ENCODE measurements around the gene RPUSD4. TPM values are rescaled to one million over a fixed set of nuclear protein-coding genes. Genes with fewer than 3 reads are reported as not detected.
A peak's percentile ranks its signal among the peaks of the same experiment; 100 is the strongest.

The RPUSD4 gene
- total RNA-seq, 1 experiment from 2014 or later = 26.6 TPM

DNA sequence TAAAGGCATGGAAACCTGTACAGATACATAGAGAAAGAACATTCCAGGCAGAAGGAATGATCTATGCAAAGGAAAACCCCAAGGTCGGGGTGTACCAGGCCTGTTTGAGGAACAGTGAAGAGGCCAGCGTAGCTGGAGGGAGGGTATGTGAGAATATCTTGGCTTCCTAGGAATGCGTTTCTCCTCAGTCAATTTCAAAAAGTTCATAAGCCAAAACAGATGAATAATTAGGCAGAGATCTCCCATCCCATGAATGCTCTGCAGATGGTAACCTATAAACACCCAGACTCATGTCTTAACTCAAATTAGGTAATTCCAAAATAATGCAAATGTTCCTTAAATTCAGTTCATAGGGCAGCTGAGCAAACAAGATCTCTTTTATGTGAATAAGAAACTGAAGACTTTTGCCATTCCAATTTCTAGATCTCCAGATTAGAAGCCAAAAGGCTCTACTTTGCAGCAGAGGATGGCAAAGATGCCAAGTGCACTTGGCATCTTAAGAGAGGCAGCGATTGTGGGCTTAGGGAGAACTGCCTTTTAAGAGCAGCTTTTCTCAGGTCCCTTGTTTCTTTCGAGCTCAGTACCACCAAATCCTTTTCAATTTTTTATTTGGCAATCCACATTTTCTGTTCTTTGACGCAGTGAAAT is 13.3 kb upstream of the RPUSD4 start:
- H3K4me3 ChIP-seq = no peak overlapping the region
- H3K27ac ChIP-seq = no peak overlapping the region
- DNase-seq = no peak
- H3K36me3 ChIP-seq = no peaks in the 10 kb centered on the region
- H3K9me3 ChIP-seq (replicated peaks) = no peaks in the 10 kb centered on the region
- no peaks in the 10 kb centered on the region for H3K4me1 ChIP-seq
- H3K27me3 ChIP-seq = no peaks in the 10 kb centered on the region

DNA sequence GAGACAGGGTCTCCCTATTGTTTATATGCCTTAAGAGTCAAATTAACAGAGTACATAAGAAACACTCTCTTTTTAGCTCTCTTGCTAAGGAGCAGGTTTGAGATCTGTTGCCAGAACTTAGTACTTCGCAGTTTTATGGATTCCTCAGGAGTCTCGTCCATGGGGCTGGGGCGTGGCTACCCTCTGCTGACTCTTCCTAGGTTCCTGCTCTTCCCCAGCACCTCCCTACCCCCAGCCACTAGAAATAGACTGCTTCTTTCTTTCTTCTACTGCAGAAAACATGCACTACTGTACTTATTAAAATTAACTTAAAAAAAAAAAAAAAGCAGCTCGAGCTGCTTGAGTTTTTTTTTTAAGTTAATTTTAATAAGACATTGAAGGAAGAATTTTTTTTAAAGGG is 8.1 kb upstream of the RPUSD4 start:
- Histone ChIP-seq H3K4me1 (no peaks in the 10 kb centered on the region), H3K27me3 (no peaks in the 10 kb centered on the region), H3K9me3 (replicated peaks) (no peaks in the 10 kb centered on the region), H3K27ac (no peak overlapping the region), H3K4me3 (no peak overlapping the region), H3K36me3 (no peaks in the 10 kb centered on the region)
- DNase-seq = no peak

DNA sequence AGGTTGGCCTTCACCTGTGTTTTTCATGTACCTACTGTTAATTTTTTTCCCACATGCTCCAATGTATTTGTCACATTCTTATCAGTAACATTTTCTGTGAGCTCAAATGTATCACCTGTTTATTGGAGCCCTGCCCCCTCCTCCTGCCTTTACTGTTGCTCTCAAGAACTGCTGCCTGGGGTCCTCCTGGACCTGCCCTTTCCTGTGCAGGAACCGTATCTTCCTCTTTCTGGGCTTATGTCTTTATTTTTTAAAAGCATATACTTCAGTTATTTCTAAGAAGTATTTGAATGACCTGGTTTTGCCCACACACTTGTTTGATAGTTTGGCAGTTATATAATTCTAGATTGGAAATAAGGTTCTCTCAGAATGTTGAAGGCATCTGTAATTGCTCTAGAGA is 6.0 kb upstream of the RPUSD4 start:
- no peaks in the 10 kb centered on the region for H3K36me3 ChIP-seq
- H3K4me1 ChIP-seq = no peaks in the 10 kb centered on the region; the same call in 1 of the 2 replicates
- no peaks in the 10 kb centered on the region for H3K27me3 ChIP-seq
- H3K9me3 ChIP-seq (replicated peaks) = no peaks in the 10 kb centered on the region
- no peak overlapping the region for H3K4me3 ChIP-seq
- no peak for DNase-seq
- H3K27ac ChIP-seq = no peak overlapping the region

DNA sequence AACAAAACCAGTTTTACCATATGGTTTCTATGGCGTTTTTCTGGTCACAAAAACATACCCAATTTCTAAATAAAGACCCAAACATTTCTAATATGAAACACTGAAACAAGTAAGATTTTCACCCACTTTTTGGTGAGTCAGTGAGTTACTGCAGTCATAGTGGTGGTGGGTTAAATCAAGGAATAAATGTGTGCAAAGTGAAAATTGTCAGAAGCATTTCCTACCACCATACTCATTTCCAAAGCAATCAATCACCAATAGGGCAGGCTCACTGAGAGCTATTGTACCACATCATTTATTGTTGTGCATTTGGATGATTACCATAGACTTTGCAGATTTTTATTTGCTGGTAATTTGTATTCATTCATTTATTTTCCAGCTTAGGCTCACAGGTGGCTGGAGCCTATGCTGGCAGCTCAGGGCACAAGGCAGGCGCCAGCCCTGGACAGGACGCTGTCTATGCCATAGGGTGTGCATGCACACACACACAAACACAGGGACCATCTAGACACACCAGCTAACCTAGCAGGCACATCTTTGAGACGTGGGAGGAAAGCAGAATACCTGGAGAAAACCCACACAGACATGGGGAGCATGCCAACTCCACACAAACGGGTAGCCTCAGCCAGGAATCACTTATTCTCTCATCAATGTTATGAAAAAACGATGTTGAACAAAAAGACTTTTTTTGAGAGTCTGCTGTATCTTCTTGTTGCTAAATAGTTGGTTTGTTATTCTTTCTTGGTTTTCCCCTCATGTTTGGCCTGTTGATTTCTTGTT is 5.3 kb upstream of the RPUSD4 start:
- Histone ChIP-seq H3K36me3 (no peaks in the 10 kb centered on the region), H3K9me3 (replicated peaks) (no peaks in the 10 kb centered on the region), H3K4me3 (no peak overlapping the region), H3K4me1 (no peaks in the 10 kb centered on the region; the same call in 1 of the 2 replicates), H3K27me3 (no peaks in the 10 kb centered on the region), H3K27ac (no peak overlapping the region)
- no peak for DNase-seq

DNA sequence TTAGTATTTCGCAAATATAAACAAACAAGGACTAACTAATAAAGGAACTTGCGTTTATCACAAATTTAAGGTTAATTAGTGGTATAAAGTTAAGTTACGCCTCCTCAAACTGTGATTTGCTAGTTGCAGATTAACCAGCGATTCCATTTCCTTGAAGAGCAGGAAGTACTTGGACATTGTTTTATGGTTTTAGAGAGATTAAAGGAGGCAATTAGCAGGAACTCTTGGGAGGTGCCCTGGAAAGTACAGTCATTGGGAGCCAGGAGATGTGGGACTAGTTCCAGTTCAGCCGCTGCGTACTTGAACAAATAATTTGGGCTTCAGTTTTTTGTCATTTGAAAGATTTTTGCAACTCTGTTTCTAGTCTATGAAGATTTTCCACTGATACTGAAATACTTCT is 3.4 kb upstream of the RPUSD4 start:
- DNase-seq = no peak
- H3K36me3 ChIP-seq = peaks cover 3% of the 10 kb centered on the region; the same call in 1 of the 2 replicates
- no peak overlapping the region for H3K27ac ChIP-seq
- H3K9me3 ChIP-seq (replicated peaks) = no peaks in the 10 kb centered on the region
- H3K4me1 ChIP-seq = no peaks in the 10 kb centered on the region; the same call in 1 of the 2 replicates
- H3K27me3 ChIP-seq = no peaks in the 10 kb centered on the region
- no peak overlapping the region for H3K4me3 ChIP-seq

DNA sequence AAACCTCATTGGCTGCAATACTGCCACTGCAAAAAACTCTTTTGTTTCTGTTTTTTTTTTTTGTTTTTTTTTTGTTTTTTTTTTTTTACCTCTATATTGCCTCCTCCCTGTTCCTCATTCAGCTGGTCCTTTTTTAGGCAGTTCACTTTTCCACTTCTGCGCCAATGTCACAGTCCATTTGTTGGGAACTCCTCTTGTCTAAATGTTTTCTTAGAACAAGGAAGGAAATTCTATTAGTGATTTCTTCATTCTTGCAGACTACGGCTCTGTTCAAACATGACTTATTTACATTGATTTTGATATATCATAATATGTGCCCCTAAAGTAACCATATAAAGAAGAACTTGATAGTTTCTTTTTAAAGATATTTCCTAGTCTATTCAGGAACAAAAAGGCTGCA is 3.0 kb upstream of the RPUSD4 start:
- no peak overlapping the region for H3K27ac ChIP-seq
- H3K36me3 ChIP-seq = peaks cover 7% of the 10 kb centered on the region; the same call in 1 of the 2 replicates
- no peaks in the 10 kb centered on the region; the same call in 1 of the 2 replicates for H3K4me1 ChIP-seq
- no peak overlapping the region for H3K4me3 ChIP-seq
- H3K27me3 ChIP-seq = no peaks in the 10 kb centered on the region
- no peaks in the 10 kb centered on the region for H3K9me3 ChIP-seq (replicated peaks)
- DNase-seq = no peak

DNA sequence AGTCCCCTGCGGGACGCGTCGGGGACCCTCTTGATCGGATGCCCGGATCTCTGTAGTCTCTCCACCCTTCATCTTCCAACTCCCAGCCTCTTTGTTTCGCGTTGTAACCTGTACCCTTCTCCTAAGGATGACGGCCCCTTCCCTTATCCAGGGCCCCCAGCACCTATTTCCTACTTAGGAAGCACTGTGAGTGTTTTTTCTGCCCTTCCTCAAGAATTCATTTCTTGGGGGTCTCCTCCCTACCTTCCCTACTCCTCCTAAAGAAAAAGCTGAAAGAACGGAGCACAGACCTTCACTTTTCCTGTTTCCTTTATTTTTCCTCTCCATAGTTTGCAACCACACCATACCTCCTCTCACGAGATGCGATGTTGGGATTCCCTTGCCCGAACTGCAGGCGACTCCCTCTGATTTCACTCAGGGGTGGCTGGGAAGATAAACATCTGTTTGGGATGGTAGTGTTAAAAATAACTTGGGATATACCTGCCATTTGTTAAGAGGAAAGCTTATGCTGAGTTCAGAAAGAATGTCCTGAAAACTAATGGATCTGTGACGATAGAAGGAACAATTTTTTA is 725 bp upstream of the RPUSD4 start:
- Histone ChIP-seq H3K27me3 (no peaks in the 10 kb centered on the region), H3K4me1 (no peaks in the 10 kb centered on the region; the same call in 1 of the 2 replicates), H3K9me3 (replicated peaks) (no peaks in the 10 kb centered on the region), H3K4me3 (peak overlapping the region; percentile 87), H3K27ac (no peak overlapping the region), H3K36me3 (peaks cover 13% of the 10 kb centered on the region)
- DNase-seq = peak in 1 of 2 experiments; percentile 7

DNA sequence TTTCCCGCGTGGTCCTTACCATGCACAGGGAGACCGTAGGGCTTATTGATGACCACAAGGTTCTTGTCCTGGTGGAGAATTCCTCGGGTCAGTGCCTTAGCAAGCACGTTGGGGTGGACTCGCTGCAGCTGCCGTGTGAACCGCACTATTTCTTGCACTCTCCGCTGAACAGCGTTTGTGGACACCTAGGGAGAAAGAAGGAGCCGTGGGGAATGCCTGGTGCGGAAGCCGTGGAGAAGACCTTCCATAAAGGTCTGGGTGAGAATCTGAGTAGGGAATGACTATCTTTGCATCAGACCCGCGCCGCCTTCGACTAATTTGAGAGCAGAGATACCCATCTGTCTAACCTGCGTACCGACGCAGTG is 597 bp downstream of the RPUSD4 start:
- H3K27ac ChIP-seq = peak overlapping the region; percentile 58
- no peaks in the 10 kb centered on the region for H3K27me3 ChIP-seq
- DNase-seq = no peak
- H3K36me3 ChIP-seq = peaks cover 18% of the 10 kb centered on the region
- H3K4me1 ChIP-seq = no peaks in the 10 kb centered on the region; the same call in 1 of the 2 replicates
- H3K9me3 ChIP-seq (replicated peaks) = no peaks in the 10 kb centered on the region
- H3K4me3 ChIP-seq = peak overlapping the region; percentile 87

DNA sequence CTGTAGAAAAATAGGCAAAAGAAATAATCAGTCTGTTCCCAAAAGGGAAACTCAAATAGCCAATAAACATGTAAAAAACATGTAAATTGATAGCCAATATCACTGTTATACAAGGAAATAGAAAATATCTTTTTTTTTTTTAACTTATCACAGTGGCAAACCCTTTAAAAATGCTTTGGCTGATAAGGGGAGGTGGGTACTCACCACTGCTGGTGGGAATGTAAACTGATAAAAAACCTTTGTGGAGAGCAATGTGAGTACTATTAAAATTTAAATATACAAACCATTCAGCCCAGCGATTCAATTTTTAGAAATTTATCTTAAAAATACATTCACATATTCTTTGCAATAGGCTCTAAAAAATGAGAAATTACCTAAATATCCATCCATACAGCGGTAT is 3.6 kb downstream of the RPUSD4 start:
- Histone ChIP-seq H3K36me3 (peaks cover 26% of the 10 kb centered on the region), H3K4me1 (no peaks in the 10 kb centered on the region; the same call in 1 of the 2 replicates), H3K27ac (no peak overlapping the region), H3K9me3 (replicated peaks) (no peaks in the 10 kb centered on the region), H3K27me3 (no peaks in the 10 kb centered on the region), H3K4me3 (no peak overlapping the region)
- no peak for DNase-seq

DNA sequence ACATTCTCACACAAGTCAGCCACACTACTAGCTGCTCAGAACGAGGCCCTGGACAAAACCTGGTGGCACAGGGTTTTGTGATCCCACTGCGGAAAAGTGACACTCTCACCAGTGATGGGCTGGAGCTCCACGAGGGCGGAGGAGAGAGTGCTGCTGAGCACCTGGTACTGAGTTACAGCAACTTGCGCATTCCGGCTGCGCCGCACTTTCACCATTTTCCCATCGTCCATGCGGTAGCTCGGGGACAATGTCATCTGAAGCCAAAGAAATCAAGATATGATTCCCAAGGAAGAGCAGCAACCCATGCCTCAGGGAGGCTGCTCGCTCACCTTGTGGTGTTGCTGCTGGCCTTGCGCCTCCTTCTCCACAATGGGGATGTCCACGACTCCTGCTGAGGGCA is 6.1 kb downstream of the RPUSD4 start:
- Histone ChIP-seq H3K27ac (no peak overlapping the region), H3K4me3 (no peak overlapping the region), H3K36me3 (peaks cover 40% of the 10 kb centered on the region), H3K27me3 (no peaks in the 10 kb centered on the region), H3K9me3 (replicated peaks) (no peaks in the 10 kb centered on the region), H3K4me1 (no peaks in the 10 kb centered on the region)
- DNase-seq = no peak

DNA sequence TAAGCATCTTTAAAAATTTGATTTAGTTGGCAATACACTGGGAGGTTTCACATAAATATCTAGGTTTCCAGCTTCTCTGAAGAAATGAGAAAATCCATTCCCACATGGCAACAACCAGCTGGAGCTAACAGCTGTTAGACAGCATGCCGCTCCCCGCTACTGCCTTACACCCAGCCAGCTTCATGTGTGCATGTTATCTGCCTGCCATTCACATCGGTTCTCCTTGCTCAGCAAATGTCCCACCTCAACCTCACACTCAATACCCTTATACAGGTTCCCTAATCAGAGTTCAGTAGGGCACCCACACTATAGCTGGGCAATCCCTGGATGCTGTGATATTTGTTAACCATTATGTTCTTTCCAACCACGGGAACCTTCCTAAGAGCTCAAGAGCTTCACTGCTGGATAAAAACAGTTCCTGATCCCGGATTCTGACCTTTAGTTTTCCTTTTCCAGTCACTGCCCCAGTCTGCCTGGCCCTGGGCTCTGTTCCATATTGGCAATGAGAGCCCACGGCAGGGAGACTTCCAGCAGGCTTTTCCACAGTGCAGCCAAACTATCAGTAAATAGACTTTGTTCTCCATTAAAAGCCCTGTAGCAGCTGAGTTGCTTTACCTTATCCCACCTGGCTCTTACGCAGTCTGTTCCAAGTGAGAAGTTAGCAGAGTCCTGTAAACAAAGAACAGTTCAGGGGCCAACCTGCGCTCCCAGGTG is 8.6 kb downstream of the RPUSD4 start:
- Histone ChIP-seq H3K27ac (no peak overlapping the region), H3K36me3 (peaks cover 39% of the 10 kb centered on the region), H3K4me1 (no peaks in the 10 kb centered on the region), H3K4me3 (no peak overlapping the region), H3K9me3 (replicated peaks) (no peaks in the 10 kb centered on the region), H3K27me3 (no peaks in the 10 kb centered on the region)
- DNase-seq = no peak

DNA sequence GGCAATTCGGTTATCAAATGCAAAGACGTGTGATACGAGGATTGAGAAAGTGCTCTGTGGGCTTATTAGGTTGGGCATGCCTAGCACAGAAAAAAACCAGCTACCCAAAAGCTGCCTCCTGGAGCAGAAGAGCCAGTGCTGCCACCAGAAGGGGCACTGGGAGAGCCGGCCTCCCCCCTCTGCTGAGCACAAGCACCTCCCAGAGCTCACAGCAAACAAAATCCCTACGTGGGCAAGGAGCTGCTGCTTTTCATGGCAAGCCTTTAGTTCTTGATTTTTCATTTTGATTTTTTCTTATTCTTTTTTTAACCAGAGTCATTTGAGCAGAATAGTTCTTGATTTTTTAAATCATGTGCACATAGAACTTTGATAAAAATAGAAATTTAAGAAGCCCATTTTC is 12.8 kb downstream of the RPUSD4 start:
- no peak overlapping the region for H3K27ac ChIP-seq
- H3K27me3 ChIP-seq = no peaks in the 10 kb centered on the region
- H3K9me3 ChIP-seq (replicated peaks) = no peaks in the 10 kb centered on the region
- no peak for DNase-seq
- peaks cover 48% of the 10 kb centered on the region for H3K36me3 ChIP-seq
- H3K4me3 ChIP-seq = no peak overlapping the region
- H3K4me1 ChIP-seq = no peaks in the 10 kb centered on the region

DNA sequence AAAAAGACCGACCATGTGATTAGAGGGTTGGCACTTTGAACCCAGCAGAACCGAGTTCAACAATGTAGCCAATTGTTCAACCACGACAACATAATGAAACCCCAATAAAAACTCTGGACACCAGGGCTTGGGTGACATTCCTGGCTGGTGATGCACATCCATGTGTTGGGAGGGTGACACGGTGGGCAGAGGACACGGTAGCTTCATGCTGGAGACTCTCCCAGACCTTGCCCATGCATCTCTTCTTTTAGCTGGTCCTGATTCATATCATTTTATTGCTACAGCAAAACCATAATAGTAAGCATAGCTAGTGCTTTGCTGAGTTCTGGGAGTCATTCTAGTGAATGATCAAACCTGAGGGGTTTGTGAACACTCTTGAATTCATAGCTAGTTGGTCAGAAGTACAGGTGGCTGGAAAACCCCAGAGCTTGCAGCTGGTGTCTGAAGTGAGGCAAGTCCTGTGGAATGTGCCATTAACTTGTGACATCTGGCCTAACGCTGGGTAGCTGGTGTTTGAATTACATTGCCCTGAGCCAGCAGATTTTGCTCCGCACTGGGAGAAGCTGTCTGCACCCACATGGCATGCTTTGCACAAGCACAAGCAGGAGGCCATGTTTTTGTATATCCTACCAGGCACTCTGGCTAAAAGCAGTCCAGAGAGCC is 14.0 kb downstream of the RPUSD4 start:
- H3K4me3 ChIP-seq = no peak overlapping the region
- DNase-seq = peak; percentile 26 to 41
- no peak overlapping the region for H3K27ac ChIP-seq
- H3K9me3 ChIP-seq (replicated peaks) = no peaks in the 10 kb centered on the region
- H3K36me3 ChIP-seq = peaks cover 47% of the 10 kb centered on the region
- no peaks in the 10 kb centered on the region for H3K4me1 ChIP-seq
- no peaks in the 10 kb centered on the region for H3K27me3 ChIP-seq

DNA sequence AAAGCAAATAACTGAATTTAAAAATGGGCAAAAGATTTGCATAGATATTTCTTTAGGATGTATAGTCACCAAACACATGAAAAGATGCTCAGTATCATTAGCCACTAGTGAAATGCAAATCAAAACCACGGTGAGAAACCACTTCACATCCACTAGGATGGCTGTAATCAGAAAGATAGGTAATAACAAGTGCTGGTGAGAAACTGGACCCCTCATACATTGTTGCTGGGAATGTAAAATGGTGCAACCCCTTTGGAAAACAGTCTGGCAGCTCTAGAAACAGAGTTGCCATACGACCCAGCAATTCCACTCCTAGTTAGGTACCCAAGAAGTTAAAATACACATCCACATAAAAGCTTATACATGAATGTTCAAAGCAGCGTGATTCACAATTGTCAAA is 16.3 kb downstream of the RPUSD4 start:
- H3K27me3 ChIP-seq = no peaks in the 10 kb centered on the region
- peaks cover 38% of the 10 kb centered on the region for H3K36me3 ChIP-seq
- no peak for DNase-seq
- H3K27ac ChIP-seq = no peak overlapping the region
- H3K4me1 ChIP-seq = no peaks in the 10 kb centered on the region
- no peak overlapping the region for H3K4me3 ChIP-seq
- H3K9me3 ChIP-seq (replicated peaks) = no peaks in the 10 kb centered on the region
